ENCODE measurements around the gene CEP131.

DNA sequence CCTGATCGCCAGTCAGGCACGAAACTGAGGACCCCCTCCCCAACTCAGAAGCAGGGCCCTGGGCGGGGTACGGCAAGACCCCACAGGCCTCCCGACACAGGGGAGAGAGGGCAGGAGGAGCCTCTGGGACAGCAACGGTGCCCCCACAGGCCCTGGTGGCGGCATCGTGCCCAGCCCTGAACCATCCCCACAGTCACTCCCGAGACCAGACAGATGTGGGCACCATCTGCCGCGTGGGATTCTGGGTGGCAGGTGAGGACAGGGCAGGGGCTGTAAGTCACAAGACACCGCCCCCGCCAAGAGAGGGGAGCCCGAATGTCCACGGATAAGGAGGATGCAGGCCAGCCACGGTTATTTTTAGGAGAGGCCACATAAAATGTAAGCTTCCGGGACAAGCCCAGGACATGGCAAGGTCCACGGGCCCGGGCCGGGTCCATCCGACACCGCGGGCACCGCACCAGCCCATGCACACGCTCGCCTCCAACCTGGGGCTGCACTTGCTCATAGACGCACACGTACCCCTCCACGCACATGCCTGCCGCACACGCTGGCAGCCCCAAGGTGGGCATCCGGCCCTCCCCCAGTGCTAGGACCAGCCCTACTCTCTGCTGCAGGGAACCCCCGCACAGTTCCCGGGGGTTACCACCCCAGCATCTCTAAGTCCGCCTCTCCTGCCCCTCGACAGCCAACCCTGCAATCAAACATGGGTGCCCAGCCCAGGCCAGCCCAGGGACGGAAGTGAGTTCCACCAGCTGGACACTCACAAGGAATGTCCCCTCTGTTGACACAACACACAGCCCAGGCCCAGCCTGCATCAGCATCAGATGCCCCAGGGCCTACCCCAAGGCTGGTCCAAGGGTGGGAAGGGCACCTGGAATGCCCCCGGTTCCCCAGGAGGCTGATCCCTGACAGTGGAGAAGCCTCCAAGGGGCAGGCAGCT is 65.6 kb downstream of the CEP131 start:
- TF ChIP-seq, protein P1, sequence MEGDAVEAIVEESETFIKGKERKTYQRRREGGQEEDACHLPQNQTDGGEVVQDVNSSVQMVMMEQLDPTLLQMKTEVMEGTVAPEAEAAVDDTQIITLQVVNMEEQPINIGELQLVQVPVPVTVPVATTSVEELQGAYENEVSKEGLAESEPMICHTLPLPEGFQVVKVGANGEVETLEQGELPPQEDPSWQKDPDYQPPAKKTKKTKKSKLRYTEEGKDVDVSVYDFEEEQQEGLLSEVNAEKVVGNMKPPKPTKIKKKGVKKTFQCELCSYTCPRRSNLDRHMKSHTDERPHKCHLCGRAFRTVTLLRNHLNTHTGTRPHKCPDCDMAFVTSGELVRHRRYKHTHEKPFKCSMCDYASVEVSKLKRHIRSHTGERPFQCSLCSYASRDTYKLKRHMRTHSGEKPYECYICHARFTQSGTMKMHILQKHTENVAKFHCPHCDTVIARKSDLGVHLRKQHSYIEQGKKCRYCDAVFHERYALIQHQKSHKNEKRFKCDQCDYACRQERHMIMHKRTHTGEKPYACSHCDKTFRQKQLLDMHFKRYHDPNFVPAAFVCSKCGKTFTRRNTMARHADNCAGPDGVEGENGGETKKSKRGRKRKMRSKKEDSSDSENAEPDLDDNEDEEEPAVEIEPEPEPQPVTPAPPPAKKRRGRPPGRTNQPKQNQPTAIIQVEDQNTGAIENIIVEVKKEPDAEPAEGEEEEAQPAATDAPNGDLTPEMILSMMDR (IDR thresholded peaks at IDR 0.05): no peak
- no peak for TF ChIP-seq POLR2A (IDR thresholded peaks at IDR 0.05)
